ENCODE data around the gene C16orf87. TPM values are rescaled to one million over a fixed set of nuclear protein-coding genes. Genes with fewer than 3 reads are reported as not detected.

The C16orf87 gene
- total and polyA plus RNA-seq, 9 of the 15 experiments (the other 6 are each of a cell fraction or from before 2014, with no cell fraction given), result 7.8 to 16.7 (median 10.5) TPM

GRCh38 chr16:46830902-46831647, at the start of gene C16orf87 (continued):
- TF ChIP-seq TSHZ1 (CRISPR knock-in tag; IDR thresholded peaks at IDR 0.05) (no peak), NFRKB (IDR thresholded peaks at IDR 0.05; ENCODE audit: low read depth) (no peak), ZNF24 (IDR thresholded peaks at IDR 0.05) (no peak), KAT8 (IDR thresholded peaks at IDR 0.05; ENCODE audit: low read depth) (no peak), ETV6 (IDR thresholded peaks at IDR 0.05; ENCODE audit: borderline replicate concordance in 1 of 2, low read depth in 2 of 2, low read length in 1 of 2) (no peak), ETV6 (CRISPR knock-in tag; IDR thresholded peaks at IDR 0.05; ENCODE audit: borderline replicate concordance) (no peak), TEAD2 (tag; IDR thresholded peaks at IDR 0.05) (no peak), DDX20 (tag; IDR thresholded peaks at IDR 0.05; ENCODE audit: low read depth) (no peak), NFATC3 (IDR thresholded peaks at IDR 0.05) (no peak), HDAC8 (tag; IDR thresholded peaks at IDR 0.05) (0 out of 2 replicates have a peak, but pooled peaks have one; percentile 17), ZC3H8 (IDR thresholded peaks at IDR 0.05) (no peak), ZSCAN29 (IDR thresholded peaks at IDR 0.05) (no peak), EP300 (IDR thresholded peaks at IDR 0.05; ENCODE audit: low read length) (no peak; the same call in 1 of the 2 replicates), ZNF76 (CRISPR knock-in tag; IDR thresholded peaks at IDR 0.05; ENCODE audit: borderline replicate concordance) (no peak), BRCA1 (IDR thresholded peaks at IDR 0.05) (no peak), BRCA1 (CRISPR knock-in tag; IDR thresholded peaks at IDR 0.05) (no peak), CBFB (CRISPR knock-in tag; IDR thresholded peaks at IDR 0.05) (no peak), ZNF586 (CRISPR knock-in tag; conservative IDR thresholded peaks at IDR 0.05) (no peak), EZH2 (IDR thresholded peaks at IDR 0.05; ENCODE audit: borderline replicate concordance, low read depth, low read length) (no peak), ARID1B (IDR thresholded peaks at IDR 0.05) (no peak), NBN (IDR thresholded peaks at IDR 0.05; ENCODE audit: low read depth) (no peak)
- TF ChIP-seq, protein P1, sequence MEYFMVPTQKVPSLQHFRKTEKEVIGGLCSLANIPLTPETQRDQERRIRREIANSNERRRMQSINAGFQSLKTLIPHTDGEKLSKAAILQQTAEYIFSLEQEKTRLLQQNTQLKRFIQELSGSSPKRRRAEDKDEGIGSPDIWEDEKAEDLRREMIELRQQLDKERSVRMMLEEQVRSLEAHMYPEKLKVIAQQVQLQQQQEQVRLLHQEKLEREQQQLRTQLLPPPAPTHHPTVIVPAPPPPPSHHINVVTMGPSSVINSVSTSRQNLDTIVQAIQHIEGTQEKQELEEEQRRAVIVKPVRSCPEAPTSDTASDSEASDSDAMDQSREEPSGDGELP (CRISPR knock-in tag; IDR thresholded peaks at IDR 0.05; ENCODE audit: borderline replicate concordance), result peak; percentile 70
- TF ChIP-seq, protein P2, sequence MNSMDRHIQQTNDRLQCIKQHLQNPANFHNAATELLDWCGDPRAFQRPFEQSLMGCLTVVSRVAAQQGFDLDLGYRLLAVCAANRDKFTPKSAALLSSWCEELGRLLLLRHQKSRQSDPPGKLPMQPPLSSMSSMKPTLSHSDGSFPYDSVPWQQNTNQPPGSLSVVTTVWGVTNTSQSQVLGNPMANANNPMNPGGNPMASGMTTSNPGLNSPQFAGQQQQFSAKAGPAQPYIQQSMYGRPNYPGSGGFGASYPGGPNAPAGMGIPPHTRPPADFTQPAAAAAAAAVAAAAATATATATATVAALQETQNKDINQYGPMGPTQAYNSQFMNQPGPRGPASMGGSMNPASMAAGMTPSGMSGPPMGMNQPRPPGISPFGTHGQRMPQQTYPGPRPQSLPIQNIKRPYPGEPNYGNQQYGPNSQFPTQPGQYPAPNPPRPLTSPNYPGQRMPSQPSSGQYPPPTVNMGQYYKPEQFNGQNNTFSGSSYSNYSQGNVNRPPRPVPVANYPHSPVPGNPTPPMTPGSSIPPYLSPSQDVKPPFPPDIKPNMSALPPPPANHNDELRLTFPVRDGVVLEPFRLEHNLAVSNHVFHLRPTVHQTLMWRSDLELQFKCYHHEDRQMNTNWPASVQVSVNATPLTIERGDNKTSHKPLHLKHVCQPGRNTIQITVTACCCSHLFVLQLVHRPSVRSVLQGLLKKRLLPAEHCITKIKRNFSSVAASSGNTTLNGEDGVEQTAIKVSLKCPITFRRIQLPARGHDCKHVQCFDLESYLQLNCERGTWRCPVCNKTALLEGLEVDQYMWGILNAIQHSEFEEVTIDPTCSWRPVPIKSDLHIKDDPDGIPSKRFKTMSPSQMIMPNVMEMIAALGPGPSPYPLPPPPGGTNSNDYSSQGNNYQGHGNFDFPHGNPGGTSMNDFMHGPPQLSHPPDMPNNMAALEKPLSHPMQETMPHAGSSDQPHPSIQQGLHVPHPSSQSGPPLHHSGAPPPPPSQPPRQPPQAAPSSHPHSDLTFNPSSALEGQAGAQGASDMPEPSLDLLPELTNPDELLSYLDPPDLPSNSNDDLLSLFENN (IDR thresholded peaks at IDR 0.05; ENCODE audit: low read depth in 2 of 2, low read length in 2 of 2), result no peak
